GM21423 (cell line): ENCODE data around the gene ABCA7.

Experiments
- ATAC-seq: cut with Tn5 transposase; IDR thresholded peaks from one replicate; pipeline ENCODE4 v1.9.1; 2021; ENCODE audit warnings: mild to moderate bottlenecking, moderate library complexity; ENCODE audit not compliant: unreplicated experiment

Gene ABCA7

DNA sequence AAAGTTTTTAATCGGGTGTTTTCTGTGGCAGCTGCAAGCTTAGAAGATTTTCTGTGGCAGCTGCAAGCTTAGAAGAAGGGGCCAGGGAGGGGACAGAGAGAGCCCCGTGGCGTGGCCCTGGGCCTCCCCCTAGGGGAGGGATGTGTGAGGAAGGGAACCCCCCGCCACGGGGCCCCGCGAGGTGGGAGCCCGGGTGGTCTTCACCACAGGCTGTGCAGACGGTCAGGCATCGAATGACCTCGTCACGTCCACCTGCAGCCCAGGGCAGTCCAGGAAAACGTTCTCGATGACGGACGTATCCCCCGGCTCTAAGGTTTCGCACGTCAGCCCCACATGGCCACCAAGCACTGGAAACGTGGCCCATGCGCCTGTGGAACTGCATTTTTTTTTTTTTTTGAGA, 46.7 kb downstream of the ABCA7 start:
- no peak for ATAC-seq

DNA sequence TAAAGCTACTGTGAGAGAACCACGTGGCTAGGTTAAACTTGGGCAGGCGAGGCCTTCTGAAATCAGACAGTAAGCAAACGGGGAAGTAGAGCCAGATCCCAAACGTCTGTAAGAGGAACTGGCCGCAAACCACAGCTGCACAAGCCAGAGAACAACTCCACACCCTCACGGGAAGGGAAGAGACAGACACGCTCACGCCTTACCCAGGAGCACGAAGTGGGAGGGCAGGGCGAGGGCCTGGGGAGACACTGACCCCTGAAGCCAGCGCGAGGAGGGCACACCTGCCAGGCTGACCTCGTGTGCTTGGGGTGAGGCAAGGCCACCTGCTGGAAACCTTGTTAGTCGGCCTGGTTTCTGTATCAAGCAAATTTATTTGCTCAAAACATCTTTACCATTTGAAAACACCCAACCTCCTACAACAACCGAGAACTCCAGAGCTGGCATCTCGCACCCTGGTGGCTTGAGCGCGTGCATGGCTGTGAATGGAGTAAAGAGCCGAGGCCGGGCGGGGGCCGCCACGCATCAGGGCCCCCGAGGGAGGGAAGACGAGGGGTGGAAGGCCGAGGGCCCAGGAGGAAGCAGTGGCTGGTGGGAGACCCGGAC, 48.0 kb downstream of the ABCA7 start:
- ATAC-seq: no peak

DNA sequence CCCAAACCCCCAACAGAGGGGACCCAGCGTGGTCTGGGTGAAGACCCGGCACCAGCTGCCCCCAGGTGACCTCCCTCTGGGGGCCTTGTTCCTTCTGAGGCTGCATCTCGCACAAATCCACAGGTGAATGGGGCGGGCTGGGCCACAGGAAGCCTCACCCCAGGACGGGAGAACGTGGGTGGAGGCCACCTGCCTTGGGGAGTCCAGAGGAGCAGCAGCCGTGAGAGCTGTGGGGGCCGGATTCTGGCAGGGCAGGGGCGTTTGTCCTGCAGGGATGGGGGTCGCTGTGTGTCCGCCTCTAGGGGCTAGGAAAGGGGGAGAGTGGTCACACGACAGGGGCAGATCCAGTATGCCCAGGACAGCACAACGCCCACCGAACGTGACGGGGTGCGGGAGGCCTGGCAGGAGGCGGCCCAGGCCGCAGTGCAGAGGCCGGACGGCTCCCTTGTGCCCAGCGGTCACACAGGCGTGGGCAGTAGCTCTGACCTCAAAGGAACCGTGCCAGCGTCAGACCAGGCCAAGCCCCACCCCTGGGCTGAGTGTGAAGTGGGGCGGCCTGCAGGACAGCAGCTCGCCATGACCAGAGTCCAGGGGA, 48.6 kb downstream of the ABCA7 start:
- ATAC-seq: no peak

DNA sequence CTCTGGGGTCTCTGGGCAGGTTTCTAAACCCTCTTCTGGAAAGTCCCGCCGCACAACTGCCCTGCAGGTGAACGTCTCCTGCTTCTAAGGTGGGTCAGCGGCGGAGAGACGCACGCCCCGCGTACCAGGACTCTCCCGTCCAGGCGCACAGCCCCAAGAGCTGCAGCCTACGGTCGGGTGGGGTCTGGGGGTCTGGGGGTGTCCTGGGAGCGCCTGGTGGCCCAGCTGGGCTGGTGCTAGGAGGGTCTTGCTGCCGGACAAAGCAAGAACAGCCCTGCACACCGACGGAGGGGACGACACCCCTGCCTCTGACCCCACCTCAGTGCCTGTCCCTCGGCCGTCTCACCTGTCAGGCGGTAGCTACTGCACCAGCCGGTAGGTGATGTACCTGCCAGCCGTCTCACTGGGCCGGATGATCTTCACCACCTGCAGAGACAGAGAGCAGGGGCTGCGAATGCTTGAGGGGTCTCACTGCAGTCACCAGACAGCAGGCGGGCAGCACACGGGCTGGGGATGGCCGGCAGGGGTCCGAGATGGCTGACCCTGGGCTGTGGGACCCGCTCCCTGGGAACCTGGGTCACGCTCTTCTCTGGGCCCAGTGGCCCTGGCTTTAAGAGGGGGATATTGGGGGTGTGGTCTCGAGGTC, 49.3 kb downstream of the ABCA7 start:
- ATAC-seq: no peak

DNA sequence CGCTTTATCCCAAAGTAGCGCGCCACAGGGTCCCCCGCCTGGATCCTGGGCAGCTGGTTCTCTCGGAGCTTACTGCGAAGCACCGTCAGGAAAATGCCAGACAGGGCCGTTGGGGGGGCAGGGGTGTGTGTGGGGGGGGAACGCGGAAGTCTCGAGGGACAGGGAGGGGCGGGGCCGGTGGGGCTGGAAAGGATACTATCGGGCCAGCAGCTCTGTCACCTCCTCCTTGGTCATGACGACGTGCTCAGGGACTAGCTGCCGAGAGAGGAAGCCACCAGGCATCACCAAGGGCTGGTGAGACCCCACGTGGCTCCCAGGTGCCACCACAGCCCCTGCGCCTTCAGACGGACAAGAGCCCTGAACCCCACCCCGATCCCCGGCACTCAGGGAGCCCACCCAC, 50.0 kb downstream of the ABCA7 start:
- ATAC-seq: no peak

DNA sequence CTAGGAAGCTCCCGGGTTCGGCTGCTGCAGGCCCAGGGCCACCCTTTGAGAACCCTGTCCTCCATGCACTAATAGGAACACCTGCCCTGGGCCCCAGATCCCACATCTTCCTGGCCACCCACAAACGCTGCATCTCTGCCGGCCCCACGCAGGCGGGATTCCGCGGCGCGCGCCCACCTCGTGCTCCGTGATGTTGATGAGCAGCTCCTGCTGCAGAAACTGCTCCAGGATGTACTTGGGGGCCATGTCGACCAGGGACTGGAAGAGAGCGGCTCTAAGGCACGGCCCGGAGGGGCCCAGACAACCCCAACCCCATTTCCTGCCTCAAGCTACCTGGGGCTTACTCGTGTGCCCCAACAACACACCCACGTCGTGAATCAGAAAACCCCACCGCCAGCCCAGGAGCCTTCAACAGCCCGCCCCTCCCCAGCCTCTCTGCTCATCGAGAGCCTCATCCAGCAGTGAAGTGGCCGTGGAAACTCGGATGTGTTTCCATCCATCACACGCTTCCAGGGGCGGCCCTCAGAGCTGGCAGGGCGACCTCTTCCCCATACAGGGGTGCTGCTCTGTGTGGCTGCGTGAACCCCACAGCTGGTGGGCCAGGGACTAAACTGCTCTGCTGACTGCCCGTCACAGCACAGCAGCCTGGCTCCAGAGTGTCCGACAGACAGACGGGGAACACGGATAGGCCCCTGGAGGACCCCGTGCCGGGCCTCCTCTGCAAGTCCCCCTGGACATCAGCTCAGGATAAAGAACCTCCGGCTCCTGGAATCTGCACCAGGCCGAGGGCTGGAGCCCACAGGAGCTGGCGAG, 51.0 kb downstream of the ABCA7 start:
- no peak for ATAC-seq

DNA sequence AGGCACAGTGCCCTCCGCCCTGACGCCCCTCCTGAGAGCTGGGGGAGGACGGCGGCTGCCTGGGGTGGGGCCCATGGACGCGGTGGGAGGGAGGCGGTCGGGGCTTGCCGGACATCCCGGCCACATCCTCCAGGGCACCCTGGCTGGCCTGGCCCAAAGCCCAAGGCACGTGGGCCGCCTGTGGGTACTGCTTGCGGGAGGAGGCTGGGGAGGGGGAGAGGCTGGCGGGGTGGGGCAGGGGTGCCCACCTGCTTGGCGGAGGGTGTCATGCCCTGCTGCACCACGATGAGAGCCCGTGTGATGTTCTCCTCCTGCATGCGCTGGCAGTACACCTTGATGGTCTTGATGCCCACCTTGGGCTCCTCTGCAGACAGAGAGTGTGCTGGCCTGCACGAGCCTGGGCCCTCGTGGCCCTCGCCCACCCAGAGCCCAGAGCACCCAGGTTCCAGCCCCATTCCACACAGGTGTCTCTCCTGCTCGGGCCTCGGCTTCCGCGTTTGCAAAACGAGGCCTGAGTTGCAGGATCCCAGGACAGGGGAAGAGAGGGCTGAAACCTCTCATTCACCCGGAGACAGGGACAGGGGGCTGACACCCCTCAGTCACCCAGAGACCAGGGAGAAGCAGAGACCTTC, 51.8 kb downstream of the ABCA7 start:
- no peak for ATAC-seq

DNA sequence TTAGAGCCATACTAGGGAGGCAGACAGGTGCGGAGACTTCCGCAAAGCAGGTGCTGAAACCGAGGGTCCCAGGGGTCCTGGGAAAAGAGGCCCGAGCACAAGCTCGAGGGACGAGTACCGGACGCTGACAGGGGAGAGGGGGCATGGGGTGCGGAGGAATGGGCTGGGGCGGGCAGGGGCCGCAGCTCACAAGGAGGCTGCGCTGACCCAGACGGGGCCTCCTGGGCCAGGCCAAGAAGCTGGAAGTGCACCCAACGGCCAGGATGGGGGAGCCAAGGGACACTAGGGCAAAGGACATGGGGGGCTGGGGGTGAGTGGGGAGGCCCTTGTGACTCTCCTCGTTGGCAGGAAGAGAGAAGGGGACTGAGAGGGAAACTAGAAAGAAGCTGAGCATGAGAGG, 53.4 kb downstream of the ABCA7 start:
- no peak for ATAC-seq

DNA sequence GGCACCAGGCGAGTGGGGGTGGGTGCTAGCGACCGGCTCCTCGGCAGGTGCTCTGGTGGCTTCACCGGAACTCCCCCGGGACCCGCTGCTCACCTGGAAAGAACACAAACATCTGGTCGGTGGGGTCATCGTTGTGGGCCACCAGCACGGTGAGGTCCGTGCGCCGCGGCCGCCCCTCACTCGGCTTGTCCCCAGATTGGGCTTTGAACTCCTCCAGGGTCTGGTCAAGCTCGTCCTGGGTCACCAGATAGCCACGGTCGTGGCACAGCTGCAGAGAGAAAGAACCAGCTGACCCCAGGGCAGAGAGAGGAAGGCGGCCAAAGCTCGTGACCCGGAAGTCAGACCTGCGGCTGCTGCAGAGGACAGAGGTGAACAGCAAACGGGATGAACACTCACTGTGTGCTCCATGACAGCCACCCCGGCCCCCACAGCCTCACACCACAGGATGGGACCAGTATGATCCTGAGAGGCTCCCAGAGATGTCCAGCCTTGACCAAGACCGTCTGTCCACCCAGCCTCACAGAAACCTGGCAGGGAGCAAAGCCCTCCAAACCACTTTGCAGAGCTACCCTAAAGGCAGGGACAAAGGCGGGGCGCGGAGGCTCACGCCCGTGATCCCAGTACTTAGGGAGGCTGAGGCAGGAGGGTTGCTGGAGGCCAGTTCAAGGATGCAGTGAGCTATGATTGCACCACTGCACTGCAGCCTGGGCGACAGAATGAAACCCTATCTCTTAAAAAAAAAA, 54.1 kb downstream of the ABCA7 start:
- no peak for ATAC-seq

DNA sequence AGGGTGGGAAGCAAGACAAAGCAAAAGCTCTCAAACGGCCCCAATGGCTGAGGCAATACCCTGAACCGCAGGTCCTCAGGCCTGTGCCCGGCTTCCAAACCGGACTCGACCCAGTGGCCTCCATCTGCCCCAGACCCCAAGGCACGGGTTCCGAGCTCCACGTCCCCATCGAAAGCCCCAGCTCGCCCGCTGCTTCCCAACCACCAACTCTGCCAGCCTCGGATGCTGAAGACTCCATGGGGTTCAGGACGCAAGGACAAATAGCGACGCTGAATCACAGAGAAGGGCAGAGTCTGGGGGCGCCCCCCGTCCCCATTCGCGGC, 54.7 kb downstream of the ABCA7 start:
- ATAC-seq: no peak

DNA sequence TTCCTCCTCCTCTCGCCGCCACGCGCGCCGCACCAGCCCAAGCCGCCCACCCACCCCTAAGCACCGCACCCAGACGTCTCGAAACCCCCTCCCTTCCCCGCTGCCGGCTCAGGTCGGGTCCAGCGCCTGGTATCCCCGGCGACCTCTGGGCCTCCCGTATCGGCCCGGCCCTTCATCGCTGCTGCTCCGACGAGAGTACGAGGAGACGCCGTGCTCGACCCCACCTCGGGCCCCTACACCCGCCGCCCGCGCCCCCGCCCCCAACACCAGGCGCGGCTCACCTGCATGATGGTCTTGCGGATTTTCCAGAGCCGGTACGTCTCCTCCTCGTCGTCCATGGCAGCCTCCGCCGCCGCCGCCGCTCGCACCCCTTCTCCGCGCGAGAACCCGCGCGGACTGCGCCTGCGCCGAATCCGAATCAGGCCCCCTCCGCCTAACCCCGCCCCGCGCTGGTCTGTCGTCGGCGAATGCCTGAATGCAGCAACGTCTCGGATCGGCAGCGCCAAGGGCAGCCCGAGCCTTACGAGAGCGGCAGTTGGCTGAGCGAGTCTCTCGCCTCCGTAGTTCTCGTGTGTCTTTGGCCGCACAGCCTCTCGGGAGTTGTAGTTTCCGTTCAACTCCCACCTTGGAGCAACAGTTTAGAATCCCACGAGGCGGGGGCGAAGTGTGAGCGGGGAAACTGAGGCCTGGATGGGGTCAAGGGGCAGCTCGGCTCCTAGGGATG, 55.2 kb downstream of the ABCA7 start, which contains the start of gene POLR2E:
Gene POLR2E, minus strand, starts transcription at position 398 of the 724 bp plus-strand sequence. Its CDS starts 60 bp downstream, at position 338.
- peak; percentile 81 for ATAC-seq

DNA sequence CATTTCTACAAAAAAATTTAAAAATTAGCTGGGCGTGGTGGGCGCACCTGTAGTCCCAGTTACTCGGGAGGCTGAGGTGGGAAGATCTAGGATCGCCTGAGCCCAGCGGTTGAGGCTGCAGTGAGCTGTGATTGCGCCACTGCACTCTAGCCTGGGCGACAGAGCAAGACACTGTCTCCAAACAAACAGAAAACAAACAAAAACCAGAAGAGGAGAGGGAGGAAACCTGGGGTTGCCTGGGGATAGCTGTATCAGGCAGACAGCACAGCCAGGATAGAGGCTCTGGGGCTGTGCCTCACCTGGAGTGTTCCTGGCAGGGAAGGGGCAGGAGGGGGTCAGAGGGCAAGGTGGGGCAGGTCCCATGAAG, 57.9 kb downstream of the ABCA7 start:
- ATAC-seq: no peak

DNA sequence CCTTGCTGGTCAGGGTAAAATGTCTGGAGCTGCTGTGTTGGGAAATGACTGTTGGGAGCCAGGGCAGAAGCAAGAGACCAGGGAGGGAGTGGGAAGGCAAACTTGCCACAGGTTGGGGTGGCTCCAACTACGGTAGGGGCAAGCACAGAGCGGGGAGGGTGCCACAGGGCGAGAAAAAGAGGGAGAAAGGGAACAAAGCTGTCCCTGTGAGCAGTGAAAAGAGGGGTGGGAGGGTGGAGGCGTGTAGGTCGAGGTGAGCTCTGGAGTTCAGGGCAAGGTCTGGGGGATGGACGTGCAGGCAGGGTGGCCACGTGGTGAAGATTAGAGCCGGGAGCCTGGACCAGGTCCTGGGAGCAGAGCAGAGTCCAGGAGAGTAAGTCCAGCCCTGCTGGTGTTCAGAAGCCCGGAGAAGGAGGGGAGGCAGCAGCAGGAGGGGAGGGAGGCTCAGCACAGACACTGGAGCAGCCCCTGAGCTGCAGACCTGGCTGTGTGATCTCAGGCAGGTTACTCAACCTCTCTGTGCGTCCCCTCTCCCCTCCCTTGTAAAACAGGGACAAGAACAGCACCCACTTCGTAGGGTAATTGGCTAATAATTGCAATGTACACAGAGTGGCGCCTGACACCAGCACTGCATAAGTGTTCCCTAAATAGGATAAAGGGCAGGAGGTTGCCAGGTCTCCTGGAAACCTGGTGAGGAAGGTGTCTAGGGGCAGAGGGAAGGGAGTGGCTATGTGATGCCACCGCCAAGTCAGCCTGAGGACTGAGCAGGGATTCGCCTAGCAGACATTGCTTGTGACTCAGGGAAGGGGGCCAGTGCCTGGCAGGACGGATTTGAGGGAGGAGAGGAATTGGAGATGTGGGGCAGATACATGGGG, 58.5 kb downstream of the ABCA7 start:
- ATAC-seq: no peak

DNA sequence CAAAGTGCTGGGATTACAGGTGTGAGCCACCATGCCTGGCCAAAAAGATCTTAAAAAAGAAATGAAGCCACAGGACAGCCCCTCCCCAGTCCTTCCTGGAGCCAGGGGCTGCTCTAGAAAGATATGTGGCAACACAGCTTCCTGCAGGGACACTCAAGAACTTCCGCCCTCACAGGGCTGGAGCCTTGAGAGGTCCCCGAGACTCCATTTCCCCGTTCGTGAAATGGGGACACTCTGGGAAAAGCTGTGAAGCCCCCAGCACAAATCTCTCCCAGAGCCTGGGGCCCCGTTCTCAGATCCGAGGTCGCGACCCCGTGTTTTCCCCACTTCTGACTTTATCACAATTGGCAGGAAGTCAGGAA, 61.4 kb downstream of the ABCA7 start:
- ATAC-seq: no peak

DNA sequence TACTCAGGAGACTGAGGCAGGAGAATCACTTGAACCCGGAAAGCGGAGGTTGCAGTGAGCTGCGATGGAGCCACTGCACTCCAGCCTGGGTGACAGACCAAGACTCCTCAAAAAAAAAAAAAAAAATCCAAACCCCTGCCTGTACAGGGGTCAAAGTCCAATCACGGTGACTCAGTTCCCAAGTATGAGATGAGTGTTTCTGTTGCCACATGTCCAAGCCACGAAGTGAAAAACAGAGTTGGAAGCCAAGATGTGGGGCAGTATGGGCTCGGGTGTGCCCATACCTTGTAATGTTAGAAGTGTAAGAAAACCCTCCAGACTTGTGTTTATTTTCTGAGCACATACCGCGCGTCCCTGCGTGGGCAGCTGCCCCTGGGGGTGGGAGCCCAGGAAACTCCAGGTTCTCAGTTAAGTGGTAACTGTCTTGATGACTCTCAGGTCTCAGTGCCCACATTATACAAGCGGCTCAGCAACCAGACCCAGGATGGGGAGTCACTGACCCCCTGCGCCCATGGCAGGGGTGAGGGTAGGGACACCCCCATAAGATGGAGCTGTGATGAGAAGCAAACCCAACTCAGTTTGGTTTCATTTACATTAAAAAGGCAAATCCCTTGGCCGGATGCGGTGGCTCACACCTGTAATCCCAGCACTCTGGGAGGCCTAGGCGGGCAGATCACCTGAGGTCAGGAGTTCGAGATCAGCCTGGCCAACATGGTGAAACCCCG, 62.7 kb downstream of the ABCA7 start:
- peak; percentile 13 for ATAC-seq

DNA sequence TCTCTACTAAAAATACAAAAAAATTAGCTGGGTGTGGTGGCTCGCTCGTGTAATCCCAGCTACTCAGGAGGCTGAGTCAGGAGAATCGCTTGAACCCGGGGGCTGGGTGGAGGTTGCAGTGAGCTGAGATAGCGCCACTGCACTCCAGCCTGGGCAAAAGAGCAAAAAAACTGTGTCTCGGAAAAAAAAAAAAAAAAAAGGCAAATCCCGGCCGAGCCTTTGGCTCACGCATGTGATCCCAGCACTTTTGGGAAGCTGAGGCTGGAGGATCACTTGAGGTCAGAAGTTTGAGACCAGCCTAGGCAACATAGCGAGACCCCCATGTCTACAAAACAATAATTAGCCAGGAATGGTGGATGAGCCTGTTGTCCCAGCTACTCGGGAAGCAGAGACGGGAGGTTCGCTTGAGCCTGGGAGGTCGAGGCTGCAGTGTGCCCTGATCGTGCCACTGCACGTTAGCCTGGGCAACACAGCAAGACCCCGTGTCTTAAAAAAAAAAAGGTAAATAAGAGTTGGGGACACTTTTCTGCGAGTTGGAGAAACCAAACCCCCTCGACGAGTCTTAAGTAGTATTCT, 63.3 kb downstream of the ABCA7 start:
- no peak for ATAC-seq

DNA sequence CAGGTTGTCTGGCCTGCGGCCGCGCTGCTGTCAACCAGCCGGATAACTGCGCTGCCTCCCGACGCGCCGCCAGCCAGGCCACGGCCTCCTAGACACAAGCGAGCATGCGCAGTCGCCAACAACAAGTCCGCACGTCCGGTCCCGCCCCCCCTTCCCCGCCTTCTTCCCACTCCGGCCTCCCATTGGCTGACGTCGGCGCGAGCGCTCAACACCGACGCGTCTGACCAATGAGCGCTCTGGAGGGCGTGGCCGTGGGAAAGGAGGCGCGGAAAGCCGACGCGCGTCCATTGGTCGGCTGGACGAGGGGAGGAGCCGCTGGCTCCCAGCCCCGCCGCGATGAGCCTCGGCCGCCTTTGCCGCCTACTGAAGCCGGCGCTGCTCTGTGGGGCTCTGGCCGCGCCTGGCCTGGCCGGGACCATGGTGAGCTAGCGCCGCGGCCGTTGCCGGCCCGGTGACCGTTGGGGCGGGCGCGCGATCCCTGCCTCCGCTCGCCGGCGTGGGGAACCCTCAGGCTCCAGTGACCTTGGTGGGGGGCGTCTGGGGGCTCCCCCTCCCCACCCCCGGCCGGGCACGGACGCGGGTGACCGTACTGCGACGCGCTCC, 63.9 kb downstream of the ABCA7 start, which contains the start of gene GPX4:
Gene GPX4, plus strand, starts transcription at position 287 of the 603 bp plus-strand sequence. Its CDS starts 50 bp downstream, at position 337.
- ATAC-seq: peak; percentile 67
